GM18909 (cell line): Measurements from ENCODE around the gene GPATCH8.
"Not testable (repeated sequence)": the region's sequence is repeated elsewhere in the genome, so short reads cannot be mapped to it uniquely, and the experiment has no call there.

Source experiments
- ATAC-seq: cut with Tn5 transposase; IDR thresholded peaks from one replicate; pipeline ENCODE4 v1.9.1; 2021; ENCODE audit warnings: mild to moderate bottlenecking; ENCODE audit not compliant: unreplicated experiment, poor library complexity

Gene GPATCH8

DNA sequence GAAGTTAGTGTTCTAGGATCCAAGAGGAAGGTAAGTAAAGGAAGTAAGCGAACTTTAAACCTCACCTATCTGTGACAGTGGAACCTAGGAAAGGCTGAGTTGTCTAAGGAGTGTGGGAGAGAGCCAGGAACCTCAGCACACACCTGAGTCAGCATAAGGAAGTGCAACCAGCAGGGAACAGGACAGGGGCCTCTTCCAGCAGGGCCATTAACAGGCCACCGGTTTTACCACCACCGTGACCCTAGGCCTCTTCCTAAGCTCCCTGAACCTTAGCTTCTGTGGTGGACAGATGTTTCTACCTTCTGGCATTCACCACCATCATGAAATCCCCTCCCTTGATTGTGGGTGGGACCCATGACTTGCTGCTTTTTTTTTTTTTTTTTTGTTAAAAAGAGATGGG is 26.7 kb upstream of the GPATCH8 start:
- ATAC-seq, result no peak

DNA sequence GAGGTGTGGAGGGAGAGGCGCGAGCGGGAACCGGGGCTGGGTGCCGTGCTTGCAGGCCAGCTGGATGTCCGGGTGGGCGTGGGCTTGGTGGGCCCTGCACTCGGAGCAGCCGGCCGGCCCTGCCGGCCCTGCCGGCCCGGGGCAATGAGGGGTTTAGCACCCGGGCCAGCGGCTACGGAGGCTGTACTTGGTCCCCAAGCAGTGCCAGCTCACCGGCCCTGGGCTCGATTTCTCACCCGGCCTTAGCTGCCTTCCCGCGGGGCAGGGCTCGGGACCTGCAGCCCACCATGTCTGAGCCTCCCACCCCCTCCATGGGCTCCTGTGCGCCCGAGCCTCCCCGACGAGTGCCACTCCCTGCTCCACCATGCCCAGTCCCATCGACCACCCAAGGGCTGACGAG is 24.7 kb upstream of the GPATCH8 start:
- no peak for ATAC-seq

DNA sequence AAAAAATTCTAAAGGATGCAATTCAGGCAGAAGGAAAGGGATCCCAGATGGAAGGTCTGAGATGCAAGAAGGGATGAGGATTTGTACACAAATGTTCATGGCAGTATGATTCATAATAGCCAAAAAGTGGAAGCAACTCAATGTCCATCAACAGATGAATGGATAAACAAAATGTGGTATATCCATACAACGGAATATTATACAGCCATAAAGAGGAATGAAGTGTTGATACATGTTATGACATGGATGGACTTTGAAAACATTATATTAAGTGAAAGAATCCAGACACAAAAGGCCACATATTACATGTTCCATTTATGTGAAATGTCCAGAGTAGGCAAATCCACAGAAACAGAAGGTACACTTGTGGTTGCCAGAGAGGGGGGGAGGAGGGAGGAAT is 23.9 kb upstream of the GPATCH8 start:
- no peak for ATAC-seq

DNA sequence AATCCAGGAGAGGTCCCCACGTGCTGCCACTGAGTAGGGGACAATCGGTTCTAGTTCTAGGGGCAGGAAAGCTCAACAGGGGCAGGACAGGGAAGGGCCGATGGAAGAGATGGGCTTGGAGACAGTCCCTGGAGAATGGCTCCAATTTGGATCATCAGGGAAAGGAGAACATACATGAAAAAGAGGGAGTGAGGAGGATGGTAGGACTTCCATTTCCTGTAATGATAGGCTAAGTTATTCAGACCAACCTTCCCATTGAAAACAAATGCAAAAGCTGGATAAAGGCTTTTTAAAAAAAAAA is 20.4 kb upstream of the GPATCH8 start:
- no peak for ATAC-seq

DNA sequence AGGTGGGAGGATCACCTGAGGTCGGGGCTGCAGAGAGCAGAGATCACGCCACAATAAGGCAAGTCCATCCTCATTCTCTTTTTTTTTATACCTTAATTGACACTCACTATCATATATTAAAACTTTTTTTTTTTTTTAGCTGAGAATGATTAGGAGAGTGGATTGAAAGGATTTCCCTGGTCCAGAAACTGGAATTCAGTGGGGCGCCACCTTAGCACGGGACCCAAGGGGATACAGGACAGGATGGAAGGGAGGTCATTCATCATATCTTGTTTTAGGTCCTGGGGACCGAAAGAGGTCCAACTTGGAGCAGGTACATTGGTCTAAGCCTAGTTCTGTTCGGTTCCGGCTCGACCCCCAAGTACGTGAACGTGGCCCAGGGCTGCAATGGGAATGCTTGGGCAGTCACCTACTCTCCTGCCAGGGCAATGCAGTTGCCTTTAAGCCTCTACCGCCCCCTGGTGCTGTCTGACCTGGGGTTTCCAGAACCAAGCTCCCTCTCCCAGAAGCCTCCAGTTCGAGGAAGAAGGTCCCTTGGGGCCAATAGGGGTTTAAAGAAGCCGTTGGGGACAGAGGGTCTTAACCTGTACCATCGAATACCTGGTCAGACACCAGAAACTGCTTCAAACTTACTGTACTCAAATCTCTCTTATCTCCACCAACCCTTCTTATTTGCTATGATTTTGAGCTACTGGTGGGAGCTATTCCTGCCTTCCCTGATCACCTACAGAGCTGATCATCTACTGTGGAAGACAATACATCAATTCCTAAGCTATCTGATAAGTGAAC is 19.9 kb upstream of the GPATCH8 start:
- no peak for ATAC-seq

DNA sequence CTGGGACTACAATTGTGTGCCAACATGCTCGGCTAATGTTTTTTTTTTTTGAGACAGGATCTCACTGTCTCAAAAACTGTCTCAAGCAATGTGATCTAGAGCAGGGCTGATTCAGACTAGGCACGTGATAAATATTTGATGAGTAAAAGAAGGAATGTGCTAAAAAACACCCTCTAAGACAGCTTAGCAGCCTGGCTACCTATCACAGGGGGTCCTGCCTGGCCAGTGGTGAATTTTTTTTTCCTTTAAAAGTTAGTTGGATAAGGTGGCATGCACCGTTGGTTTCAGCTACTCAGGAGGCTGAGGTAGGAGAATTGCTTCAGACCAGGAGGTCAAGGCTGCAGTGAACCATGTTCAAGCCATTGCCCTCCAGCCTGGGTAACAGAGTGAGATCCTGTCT is 14.8 kb upstream of the GPATCH8 start:
- ATAC-seq, result no peak

DNA sequence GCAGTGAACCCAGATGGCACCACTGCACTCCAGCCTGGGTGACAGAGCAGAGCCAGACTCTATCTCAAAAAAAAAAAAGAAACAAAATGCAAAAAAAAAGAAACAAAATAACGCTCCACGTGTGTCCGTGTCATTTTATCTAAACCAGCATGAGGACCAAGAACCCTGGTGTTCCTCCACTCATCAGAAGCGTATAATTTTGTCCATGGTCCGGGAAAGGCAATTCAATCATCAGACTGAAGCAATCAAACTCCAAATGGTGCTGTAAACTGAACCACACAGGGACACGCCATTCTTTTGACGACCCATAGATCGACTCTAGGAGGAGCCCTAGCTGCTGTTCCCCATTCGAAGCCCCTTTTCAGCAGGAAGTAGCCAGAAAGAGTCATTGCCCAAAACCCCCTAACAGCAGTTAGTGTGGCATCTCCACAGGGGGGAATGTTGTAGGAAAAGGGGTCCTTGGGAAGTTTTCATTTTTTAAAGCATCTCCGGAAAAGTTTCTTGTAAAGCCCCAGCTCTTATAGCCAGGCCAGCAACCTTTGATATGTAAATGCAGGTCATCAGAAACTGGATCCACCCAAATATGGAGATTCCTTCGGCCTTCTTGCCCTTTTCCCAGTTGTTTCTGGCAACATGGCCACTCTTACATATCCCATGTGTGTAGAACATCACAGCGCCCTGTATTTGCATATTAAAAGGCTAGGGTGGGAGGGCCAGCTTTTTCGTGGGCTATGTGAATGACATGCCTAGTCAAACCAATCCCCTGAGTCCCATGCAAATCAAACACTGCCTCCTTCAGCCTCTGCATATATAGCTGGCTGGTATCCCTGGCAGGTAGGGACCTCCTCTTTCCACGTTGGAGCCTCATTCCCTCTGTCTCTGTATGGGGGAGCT is 8.3 kb upstream of the GPATCH8 start:
- not testable (repeated sequence) for ATAC-seq

DNA sequence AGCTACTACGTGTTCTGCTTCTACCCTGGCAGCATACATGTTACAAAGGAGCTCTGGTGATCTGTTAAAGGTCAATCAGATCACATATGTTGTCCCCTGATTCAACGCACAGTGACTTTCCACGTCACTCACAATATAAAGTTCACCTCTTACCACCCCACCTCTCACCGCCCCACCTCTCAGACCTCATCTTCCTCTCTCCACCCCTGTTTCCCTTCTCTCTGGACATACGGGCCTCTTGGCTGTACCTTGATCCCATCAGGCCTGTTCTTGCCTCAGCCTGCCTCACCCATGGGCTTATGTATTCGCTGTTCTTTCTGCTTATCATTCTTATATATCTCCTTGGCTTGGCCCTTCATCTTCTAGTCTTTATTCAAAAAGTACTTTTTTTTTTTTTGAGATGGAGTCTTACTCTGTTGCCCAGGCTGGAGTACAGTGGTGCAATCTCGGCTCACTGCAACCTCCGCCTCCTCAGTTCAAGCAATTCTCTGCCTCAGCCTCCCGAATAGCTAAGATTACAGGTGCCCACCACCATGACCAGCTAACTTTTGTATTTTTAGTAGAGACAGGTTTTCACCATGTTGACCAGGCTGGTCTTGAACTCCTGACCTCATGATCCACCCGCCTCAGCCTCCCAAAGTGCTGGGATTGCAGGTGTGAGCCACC is 3.9 kb upstream of the GPATCH8 start:
- not testable (repeated sequence) for ATAC-seq

DNA sequence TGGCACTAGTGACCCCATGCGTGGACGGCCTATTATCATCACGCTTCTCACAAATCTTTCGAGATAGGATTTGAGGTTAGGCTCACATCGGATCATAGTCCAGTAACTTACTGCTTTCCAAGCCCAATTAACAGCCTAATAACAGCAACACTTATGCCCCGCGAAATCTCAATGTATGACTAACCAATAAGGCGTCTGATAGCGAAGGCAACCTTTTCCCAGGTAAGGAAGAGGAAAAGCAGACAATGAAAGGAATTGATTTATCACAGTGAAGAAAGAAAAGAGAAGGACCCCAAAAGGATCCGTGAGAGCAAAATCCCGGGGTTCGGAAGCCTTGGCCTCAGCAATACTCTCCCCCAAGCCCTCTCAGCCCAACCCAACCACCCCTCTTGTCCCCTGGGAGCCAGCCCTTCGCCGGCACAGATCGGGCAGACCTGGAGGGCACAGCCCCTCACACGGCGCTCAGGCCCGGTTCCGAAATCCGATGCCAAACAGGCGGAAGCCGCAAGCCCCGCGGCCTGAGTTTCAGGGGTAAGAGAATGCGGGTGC is 534 bp downstream of the GPATCH8 start:
- ATAC-seq, result peak; percentile 26

DNA sequence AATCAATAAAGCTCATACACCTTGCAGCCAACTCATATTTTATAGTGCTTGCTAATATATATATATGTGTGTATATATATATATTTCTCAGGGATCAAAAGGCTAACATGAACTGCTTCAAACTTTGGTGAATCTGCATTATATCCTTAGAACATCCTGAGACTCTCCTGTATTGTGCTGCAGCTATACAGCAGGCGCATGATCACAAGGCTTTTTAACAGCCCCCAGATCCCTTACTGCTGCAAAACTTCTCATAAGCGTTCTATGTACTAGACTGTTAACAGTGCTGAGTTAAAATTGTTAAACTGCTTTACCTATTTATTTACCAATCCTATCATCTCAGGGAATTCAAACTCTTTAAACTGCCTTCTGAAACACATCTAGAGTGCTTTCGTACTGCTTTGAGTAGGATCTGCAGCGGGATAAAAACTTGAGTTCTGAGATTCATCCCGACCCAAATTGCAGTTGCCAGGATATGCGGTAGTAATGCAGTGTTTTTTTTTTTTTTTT is 1.3 kb downstream of the GPATCH8 start:
- no peak for ATAC-seq

DNA sequence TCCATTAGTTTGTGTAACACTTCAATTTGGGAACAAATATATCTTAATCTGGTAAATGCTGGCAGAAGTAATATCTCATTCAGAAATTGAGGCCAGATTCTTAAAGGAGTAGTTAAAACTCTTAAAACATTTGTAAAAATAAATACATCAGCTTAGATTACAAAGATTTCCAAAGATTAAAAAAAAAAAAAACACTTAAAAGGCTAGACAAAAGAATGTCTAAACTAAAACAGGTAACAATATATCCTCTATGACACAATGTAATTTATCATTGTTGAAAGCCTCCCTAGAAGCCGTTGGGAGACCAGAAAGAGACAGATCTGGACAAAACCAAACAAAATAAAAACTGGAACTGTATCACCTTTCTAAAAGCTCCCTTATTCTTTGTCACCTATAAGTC is 3.5 kb downstream of the GPATCH8 start:
- ATAC-seq, result no peak

DNA sequence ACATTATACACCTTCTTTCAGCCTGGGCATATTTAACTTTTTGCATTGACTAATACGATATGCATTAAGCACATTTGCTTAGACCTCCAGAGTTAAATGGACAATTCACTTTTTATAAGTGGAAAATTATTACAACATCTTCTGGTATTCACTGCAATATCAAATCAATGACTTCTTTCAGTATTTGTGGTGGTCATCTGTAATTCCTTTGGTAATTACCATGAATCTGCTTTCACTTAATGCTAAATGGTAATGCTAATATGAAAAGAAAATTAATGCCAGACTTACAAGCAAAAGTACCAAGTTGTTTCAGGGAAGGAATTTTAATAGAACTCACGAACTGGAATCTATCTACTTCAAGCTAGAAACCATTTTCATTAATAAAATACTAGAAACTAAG is 6.4 kb downstream of the GPATCH8 start:
- no peak for ATAC-seq

DNA sequence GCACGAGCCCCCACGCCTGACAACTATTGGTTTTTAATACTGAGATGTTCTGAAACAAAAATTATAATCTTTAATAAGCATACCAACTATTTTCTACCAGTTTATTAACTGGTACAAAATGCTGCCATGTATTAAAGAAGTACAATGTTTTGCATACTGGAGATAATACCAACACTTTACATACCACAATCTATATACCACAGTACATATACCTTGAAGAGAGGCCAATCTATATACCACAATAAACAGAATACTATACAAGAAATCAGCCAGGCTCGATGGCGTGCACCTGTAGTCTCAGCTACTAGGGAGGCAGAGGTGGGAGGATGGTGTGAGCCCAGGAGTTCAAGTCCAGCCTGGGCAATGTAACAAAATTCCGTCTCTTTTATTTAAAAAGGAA is 9.9 kb downstream of the GPATCH8 start:
- ATAC-seq, result no peak

DNA sequence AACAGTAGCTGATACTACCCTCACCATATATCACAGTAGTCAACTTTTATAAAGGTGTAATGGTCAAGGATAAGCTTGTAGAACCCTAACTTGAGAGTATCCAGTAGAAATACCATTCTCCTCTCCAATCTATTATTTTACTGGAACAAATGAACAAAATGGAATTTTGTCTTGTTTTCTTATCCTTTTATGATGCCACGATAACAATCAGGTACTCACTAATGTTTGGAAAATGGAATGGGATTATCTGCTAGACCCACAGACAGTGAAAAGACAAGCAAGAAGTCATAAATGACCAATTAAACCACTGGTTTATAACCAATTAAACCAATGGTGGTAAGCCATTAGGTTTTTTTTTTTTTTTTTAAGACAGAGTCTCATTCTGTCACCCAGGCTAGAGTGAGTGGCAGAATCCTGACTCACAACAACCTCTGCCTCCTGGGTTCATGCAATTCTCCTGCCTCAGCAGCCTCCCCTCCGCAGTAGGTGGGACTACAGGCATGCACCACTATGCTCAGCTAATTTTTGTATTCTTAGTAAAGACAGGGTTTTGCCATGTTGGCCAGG is 10.4 kb downstream of the GPATCH8 start:
- no peak for ATAC-seq

DNA sequence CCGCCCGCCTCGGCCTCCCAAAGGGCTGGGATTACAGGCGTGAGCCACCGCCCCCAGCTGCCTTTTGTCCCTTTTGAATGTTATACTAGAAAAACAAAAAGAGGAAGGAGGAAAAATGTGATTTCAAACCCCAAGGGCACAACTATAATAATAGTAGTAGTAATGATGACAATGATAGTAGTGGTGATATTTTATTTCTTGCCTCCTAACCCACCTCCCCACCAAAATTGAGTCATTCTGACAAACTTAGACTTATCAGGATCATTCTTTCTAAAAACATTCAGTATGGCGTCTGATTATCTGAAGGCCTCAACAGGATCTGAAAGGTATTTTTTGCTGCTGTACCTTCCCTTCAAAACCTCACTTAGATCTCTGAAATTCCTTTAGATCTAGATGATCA is 13.6 kb downstream of the GPATCH8 start:
- no peak for ATAC-seq

DNA sequence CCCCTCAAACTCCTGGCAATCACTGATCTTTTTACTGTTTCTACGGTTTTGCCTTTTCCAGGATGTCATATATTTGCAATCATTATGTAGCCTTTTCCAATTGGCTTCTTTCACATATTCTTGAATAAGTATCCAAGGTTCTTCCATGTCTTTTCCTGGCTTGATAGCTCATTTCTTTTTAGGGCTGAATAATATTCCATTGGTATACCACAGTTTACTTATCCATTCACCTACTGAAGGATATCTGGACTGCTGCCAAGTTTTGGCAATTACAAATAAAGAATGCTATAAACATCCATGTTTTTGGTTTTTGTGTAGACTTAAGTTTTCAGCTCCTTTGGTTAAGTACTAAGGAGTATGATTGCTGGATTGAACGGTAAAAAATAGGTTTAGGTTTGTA is 16.0 kb downstream of the GPATCH8 start:
- no peak for ATAC-seq

DNA sequence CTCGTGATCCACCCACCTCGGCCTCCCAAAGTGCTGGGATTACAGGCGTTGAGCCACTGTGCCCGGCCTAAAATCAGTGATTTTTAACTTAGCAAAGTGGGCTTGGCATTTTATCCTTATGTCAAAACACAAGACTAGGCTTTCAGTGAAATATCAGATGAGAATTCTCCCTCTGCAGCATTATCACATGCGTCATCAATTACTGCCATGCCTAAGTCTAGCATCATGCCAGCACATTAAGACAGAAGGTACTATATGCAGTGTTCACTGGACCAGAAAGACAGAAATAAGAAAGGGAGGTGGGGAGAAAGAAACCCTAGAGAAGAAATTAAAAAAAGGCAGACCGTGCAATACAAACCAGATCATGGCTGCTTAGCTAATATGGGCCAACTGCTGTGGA is 29.8 kb downstream of the GPATCH8 start:
- ATAC-seq, result no peak

DNA sequence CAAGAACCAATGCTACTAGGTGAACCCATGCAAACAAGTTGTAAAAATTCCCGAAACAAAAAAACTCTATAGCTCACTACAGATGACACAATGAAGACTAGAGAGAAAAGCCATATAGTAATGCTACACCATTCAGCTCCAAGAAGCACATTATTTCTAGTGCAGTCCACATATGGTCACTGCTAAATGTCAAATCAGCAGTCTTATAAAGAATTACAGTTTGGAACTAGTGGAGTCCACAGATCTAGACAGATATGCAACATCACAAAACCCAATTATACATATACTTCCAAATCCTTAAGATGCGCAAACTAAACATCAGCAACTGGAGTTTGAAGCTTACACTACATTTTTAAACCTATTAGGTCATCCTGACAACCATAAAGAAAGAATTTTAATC is 33.5 kb downstream of the GPATCH8 start:
- ATAC-seq, result no peak

DNA sequence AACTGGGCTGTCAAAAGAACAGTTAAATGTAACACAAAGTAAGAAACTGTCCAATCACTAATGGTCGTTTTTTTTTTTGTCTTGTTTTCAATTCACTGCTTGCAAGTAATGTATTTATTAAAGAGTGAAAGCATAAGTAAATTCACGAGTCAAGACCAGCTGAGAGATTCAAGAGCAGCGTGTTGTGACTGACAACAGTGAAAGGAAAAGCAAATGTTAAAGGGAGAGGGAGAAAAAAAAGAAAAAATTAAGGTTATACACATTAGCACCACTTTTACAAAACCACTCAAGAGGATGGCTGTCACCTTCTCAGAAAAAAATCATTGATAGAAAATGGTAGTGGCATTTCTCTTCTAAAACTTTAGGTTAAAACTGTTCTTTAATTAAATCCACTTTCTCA is 36.1 kb downstream of the GPATCH8 start:
- no peak for ATAC-seq

DNA sequence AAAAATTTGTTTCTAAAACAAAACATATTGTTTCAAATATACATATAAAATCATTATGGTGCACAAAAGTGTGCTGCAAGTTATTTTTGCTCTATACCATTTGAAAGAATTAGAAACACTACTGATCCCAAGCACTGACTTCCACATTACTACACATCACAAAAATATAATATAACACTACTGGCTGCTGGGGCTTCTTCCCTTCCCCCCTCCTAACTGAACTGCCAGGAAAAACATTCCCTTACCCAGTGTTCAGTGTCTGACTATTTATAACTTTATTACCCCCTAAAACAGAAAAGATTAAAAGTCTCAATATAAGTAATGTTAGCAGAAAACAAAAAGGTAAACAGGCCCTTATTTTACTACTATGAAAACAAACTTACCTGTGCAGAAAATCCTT is 36.9 kb downstream of the GPATCH8 start:
- ATAC-seq, result no peak
